GM12872 (cell line): ENCODE measurements around the gene FBXW7.

Source experiments
- TF ChIP-seq, protein P1 (sequence below): IDR thresholded peaks from 3 replicates; pipeline ENCODE4 v1.5.1; 2011; ENCODE audit warnings: low read depth, mild to moderate bottlenecking, low read length, moderate library complexity; ENCODE audit not compliant: insufficient read depth

The FBXW7 gene

DNA sequence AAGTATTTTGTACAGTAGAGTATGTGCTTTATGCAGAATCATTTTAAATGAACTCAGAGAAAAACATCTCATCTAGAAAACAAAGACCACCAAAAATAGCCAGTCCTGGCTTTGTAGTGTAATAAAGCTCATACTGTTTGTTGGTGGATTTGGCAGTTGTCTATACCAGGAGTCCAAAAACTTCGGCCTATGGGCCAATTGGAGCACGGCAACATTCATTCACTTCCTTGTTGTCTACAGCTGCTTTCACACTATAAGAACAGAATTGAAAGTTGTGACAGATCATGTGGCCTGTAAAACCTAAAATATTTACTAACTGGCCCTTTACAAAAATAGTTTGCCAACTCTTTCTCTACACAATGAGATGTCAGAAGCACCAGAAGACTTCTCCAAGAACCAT lies 5.3 kb downstream of the FBXW7 start:
- TF ChIP-seq, protein P1, sequence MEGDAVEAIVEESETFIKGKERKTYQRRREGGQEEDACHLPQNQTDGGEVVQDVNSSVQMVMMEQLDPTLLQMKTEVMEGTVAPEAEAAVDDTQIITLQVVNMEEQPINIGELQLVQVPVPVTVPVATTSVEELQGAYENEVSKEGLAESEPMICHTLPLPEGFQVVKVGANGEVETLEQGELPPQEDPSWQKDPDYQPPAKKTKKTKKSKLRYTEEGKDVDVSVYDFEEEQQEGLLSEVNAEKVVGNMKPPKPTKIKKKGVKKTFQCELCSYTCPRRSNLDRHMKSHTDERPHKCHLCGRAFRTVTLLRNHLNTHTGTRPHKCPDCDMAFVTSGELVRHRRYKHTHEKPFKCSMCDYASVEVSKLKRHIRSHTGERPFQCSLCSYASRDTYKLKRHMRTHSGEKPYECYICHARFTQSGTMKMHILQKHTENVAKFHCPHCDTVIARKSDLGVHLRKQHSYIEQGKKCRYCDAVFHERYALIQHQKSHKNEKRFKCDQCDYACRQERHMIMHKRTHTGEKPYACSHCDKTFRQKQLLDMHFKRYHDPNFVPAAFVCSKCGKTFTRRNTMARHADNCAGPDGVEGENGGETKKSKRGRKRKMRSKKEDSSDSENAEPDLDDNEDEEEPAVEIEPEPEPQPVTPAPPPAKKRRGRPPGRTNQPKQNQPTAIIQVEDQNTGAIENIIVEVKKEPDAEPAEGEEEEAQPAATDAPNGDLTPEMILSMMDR, result no peak

DNA sequence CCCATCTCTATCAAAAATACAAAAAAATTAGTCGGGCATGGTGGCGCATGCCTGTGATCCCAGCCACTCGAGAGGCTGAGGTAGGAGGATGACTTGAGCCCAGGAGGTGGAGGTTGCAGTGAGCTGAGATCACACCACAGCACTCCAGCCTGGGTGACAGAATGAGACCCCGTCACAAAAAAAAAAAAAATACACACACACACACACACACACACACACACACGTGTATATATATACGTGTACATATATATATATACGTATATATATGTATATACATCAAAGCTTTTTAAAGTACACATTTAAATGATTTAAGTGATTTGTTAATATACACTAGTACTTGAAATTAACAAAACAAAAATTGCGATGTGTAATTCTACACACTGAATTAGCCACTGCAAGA lies 6.0 kb downstream of the FBXW7 start:
- TF ChIP-seq, protein P1, result no peak

DNA sequence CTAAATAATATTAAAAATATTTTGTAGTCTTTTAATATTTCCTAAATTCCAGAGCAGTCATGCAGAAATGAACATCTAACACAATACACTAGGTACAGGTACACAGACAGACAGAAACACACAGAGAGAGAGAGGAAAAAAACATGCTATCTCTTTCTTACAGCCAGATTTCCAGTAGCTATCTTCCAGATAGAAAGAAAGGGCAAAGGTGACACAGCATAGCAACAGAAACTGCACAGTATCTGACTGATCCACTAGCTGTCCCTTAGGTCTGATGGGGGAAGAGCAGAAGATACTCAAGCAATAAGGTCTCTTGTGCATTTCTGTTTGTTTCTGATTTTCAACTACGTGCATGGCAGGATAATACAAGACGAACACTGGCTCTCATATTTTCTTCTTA lies 7.8 kb downstream of the FBXW7 start:
- TF ChIP-seq, protein P1, result no peak

DNA sequence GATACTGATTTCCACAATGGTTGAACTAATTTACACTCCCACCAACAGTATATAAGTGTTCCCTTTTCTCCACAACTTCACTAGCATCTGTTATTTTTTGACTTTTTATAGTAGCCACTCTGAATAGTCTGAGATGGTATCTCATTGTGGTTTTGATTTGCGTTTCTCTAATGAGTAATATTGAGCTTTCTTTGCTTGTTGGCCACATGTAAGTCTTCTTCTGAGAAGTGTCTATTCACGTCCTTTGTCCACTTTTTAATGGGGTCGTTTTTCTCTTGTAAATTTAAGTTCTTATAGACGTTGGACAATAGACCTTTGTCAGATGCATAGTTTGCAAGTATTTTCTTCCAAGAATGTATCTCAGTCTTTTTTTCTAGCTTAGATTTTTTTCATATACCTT lies 10.0 kb downstream of the FBXW7 start:
- TF ChIP-seq, protein P1, result no peak

DNA sequence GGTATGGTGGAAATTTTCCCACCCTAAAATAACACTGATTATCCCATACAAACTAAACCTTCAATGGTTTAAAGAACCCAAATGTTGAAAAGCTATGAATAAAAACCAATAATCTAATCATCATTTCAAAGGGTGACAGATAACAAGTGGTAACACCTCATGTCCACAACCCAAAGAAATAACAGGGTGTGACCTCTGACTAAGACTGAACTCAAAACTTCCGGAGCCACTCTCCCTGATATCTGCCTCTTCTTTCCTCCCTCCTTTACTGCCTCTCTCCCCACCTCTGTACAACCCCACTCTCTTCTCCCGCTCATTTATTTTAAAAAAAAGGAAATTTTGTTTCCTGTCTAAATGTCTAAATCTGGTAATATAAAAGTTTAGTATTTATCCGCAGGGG lies 11.5 kb downstream of the FBXW7 start:
- TF ChIP-seq, protein P1, result no peak

DNA sequence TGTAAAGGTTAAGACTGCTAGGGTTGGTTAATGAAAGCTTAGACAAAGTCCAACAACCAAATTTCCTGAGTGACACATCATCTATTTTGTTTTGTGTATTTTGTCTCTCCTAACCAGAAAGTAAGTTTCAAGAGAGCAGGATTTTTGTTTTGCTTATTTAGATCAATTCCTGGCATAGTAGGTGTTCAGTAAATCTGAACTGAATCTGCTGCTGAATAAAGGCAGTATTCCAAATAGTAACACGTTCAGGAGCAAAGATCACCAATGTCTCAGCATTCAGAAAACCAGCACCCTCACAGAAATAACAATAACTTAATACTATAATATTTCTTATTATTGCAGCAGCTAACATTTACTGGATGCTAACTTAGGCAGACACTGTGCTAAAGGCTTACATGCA lies 12.2 kb downstream of the FBXW7 start:
- TF ChIP-seq, protein P1, result no peak

DNA sequence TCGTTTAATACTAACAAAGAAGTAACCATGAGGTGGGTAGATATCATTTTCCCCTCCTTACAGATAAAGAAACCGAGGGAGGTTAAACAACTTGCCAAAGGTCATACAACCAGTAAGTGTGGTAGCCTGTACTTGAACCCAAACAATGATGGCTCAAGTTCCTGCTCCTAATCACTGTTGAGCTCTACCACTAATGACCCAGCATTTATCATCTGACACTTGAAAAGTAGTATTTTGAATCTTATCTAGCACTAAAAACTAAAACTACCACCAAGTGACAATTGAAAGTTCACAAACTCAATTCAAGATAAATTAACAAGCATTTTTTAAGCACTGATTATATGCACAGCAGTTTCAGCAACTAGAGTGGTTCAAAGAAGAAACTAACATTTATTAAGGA lies 13.1 kb downstream of the FBXW7 start:
- TF ChIP-seq, protein P1, result no peak

DNA sequence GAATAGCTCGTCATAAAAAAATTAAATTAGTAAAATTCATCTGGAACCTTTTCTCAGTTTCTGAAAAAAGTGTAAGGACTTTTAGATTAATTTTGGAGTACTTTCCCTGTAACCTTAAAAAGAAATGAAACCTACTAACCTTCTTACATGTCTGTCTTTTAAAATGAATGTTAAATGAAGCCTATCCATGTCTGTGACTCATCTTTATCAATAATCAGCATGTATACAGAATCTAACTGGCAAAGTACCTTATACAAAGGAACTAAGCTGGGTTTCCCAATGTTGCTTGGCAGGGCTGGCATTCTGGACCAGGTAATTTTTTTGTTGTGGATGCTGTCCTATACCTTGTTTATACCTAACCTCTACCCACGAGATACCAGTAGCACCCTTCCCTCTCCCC lies 13.6 kb downstream of the FBXW7 start:
- TF ChIP-seq, protein P1, result no peak
